DOHH2 (cell line): Measurements from ENCODE around the gene NCKAP5.

Experiments
- H3F3A ChIP-seq: fragments of 200-600 bp; sonication (generic), shearing (Covaris generic); 2 replicates; pipeline ENCODE4 v1.6.0; 2016; ENCODE audit warnings: antibody characterized with exemption, mild to moderate bottlenecking; ENCODE audit not compliant: control insufficient read depth, insufficient read depth
- H3K27ac ChIP-seq: fragments of 200-600 bp; sonication (generic); 2 replicates; pipeline ENCODE4 v1.5.1; 2014; ENCODE audit warnings: low read depth, mild to moderate bottlenecking, low read length, moderate library complexity
- H3K27me3 ChIP-seq: fragments of 200-600 bp; sonication (generic); 2 replicates; pipeline ENCODE4 v1.6.1; 2014; ENCODE audit warnings: mild to moderate bottlenecking, low read length, mixed read lengths; ENCODE audit not compliant: control insufficient read depth
- H3K36me3 ChIP-seq: fragments of 200-600 bp; sonication (generic); 2 replicates; pipeline ENCODE4 v1.6.1; 2014; ENCODE audit warnings: mild to moderate bottlenecking, low read length, moderate library complexity, mixed read lengths; ENCODE audit not compliant: control insufficient read depth
- H3K4me1 ChIP-seq: fragments of 200-600 bp; sonication (generic); 2 replicates; pipeline ENCODE4 v1.6.1; 2014; ENCODE audit warnings: mild to moderate bottlenecking, low read length, mixed read lengths; ENCODE audit not compliant: control insufficient read depth
- H3K4me2 ChIP-seq: fragments of 200-600 bp; sonication (generic); 2 replicates; pipeline ENCODE4 v1.6.0; 2014; ENCODE audit warnings: mild to moderate bottlenecking, low read length, moderate library complexity
- H3K4me3 ChIP-seq: fragments of 200-600 bp; sonication (generic); 2 replicates; pipeline ENCODE4 v1.5.1; 2014; ENCODE audit warnings: mild to moderate bottlenecking, low read length, mixed read lengths
- H3K79me2 ChIP-seq: fragments of 200-600 bp; sonication (generic); 2 replicates; pipeline ENCODE4 v1.6.1; 2014; ENCODE audit warnings: mild to moderate bottlenecking, low read length, mixed read lengths; ENCODE audit not compliant: control insufficient read depth
- H3K9me2 ChIP-seq: fragments of 200-600 bp; sonication (generic); replicated peaks from 2 replicates; pipeline ENCODE4 v1.6.1; 2014; ENCODE audit warnings: mild to moderate bottlenecking, low read length, mixed read lengths; ENCODE audit not compliant: control insufficient read depth
- H3K9me3 ChIP-seq: fragments of 200-600 bp; sonication (generic); 2 replicates; pipeline ENCODE4 v1.6.1; 2014; ENCODE audit warnings: antibody characterized with exemption, low read length, mixed read lengths; ENCODE audit not compliant: control insufficient read depth, insufficient read depth
- H4K20me1 ChIP-seq: fragments of 200-600 bp; sonication (generic); 2 replicates; pipeline ENCODE4 v1.6.0; 2014; ENCODE audit warnings: low read depth, mild to moderate bottlenecking, antibody characterized with exemption, low read length, moderate library complexity; ENCODE audit not compliant: control insufficient read depth, insufficient read depth
- EZH2phosphoT487 ChIP-seq: fragments of 200-600 bp; sonication (generic); IDR thresholded peaks from 2 replicates; pipeline ENCODE4 v1.6.1; 2017; ENCODE audit warnings: borderline replicate concordance, mild to moderate bottlenecking, antibody characterized with exemption, low read length, moderate library complexity, mixed read lengths
- TF ChIP-seq, protein P1 (sequence below): fragments of 200-600 bp; sonication (generic); IDR thresholded peaks from one replicate; pipeline ENCODE4 v1.5.1; 2014; ENCODE audit warnings: antibody characterized with exemption, mild to moderate bottlenecking, low read depth, low read length; ENCODE audit not compliant: poor library complexity, severe bottlenecking

Gene NCKAP5

GRCh38 chr2:133266926-133267590 lies 301.2 kb downstream of the NCKAP5 start:
- no peaks in the 10 kb centered on the region for H3K27me3 ChIP-seq
- no peaks in the 10 kb centered on the region for H3K79me2 ChIP-seq
- TF ChIP-seq EZH2phosphoT487 = no peak
- TF ChIP-seq, protein P1, sequence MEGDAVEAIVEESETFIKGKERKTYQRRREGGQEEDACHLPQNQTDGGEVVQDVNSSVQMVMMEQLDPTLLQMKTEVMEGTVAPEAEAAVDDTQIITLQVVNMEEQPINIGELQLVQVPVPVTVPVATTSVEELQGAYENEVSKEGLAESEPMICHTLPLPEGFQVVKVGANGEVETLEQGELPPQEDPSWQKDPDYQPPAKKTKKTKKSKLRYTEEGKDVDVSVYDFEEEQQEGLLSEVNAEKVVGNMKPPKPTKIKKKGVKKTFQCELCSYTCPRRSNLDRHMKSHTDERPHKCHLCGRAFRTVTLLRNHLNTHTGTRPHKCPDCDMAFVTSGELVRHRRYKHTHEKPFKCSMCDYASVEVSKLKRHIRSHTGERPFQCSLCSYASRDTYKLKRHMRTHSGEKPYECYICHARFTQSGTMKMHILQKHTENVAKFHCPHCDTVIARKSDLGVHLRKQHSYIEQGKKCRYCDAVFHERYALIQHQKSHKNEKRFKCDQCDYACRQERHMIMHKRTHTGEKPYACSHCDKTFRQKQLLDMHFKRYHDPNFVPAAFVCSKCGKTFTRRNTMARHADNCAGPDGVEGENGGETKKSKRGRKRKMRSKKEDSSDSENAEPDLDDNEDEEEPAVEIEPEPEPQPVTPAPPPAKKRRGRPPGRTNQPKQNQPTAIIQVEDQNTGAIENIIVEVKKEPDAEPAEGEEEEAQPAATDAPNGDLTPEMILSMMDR = no peak
- H3K9me3 ChIP-seq = no peaks in the 10 kb centered on the region
- H3K4me2 ChIP-seq = no peak overlapping the region
- no peaks in the 10 kb centered on the region for H4K20me1 ChIP-seq
- H3K27ac ChIP-seq = no peak overlapping the region
- no peaks in the 10 kb centered on the region for H3K36me3 ChIP-seq
- no peaks in the 10 kb centered on the region for H3K4me1 ChIP-seq
- H3K9me2 ChIP-seq = no peaks in the 10 kb centered on the region
- no peak overlapping the region for H3K4me3 ChIP-seq
- H3F3A ChIP-seq = no peaks in the 10 kb centered on the region

GRCh38 chr2:133266041-133266925 lies 302.0 kb downstream of the NCKAP5 start:
- Histone ChIP-seq H3K4me2 (no peak overlapping the region), H3K79me2 (no peaks in the 10 kb centered on the region), H3K9me3 (no peaks in the 10 kb centered on the region), H4K20me1 (no peaks in the 10 kb centered on the region), H3K27me3 (no peaks in the 10 kb centered on the region), H3K4me3 (no peak overlapping the region), H3K9me2 (no peaks in the 10 kb centered on the region), H3K4me1 (no peaks in the 10 kb centered on the region), H3K36me3 (no peaks in the 10 kb centered on the region), H3F3A (no peaks in the 10 kb centered on the region), H3K27ac (no peak overlapping the region)
- TF ChIP-seq EZH2phosphoT487 = no peak
- TF ChIP-seq, protein P1 = no peak

DNA sequence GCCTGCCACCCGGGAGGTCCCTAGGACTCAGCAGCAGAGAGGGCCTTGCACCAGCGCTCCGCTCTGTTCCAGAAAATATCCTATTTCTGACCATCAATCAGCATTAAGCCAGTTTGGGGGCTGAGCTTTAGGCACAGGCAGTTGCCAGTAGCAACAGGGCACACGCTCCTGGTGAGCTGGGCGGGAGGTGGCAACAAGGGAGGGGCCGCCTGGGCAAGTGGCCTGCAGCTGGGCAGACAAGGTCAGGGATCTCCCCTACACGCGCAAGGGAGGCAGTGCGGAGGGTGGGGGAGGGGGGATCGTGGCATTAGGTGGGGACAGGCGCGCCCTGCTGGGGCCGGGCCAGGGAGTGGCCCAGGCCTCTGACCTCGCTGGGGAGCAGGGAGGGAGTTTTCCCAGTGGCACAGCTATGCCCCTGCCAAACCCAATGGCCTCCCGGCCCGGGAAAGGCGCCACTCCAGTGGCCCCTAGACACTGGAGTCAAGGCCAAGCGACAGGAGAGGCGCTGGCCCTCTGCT lies 302.8 kb downstream of the NCKAP5 start:
- Histone ChIP-seq H3K9me3 (no peaks in the 10 kb centered on the region), H3K4me1 (no peaks in the 10 kb centered on the region), H4K20me1 (no peaks in the 10 kb centered on the region), H3K4me3 (no peak overlapping the region), H3K79me2 (no peaks in the 10 kb centered on the region), H3K9me2 (no peaks in the 10 kb centered on the region), H3F3A (no peaks in the 10 kb centered on the region), H3K27ac (no peak overlapping the region), H3K4me2 (no peak overlapping the region), H3K36me3 (no peaks in the 10 kb centered on the region), H3K27me3 (peaks cover 4% of the 10 kb centered on the region; the same call in 1 of the 2 replicates)
- TF ChIP-seq, protein P1 = no peak
- TF ChIP-seq EZH2phosphoT487 = no peak
